AG04449 (cell line): ENCODE measurements around the gene ITGB3BP.
"Not testable (repeated sequence)": the region's sequence is repeated elsewhere in the genome, so short reads cannot be mapped to it uniquely, and the experiment has no call there.

Experiments used
- CTCF ChIA-PET: fragments of 350-600 bp; formaldehyde crosslinking; extraction: SDS; loops from one replicate; lab custom pipeline; 2021; ENCODE audit warnings: antibody characterized with exemption; lab: Yijun Ruan, JAX
- POLR2A ChIA-PET: fragments of 400-600, 350-600 bp; formaldehyde crosslinking; extraction: SDS; loops from one replicate; lab custom pipeline; 2020; ENCODE audit warnings: antibody characterized with exemption, inconsistent platforms; lab: Yijun Ruan, JAX
- DNase-seq: peaks from one replicate; pipeline ENCODE4 v3.0.0-alpha.2; 2010; ENCODE audit warnings: low read depth, low spot score
- H3K4me3 ChIP-seq: 2 replicates; pipeline ENCODE4 v1.5.1; 2011; ENCODE audit warnings: low read depth, mild to moderate bottlenecking, control low read depth, low read length
- TF ChIP-seq, protein P1 (sequence below): IDR thresholded peaks from one replicate; pipeline ENCODE4 v1.5.1; 2011; ENCODE audit warnings: mild to moderate bottlenecking, moderate library complexity, low read length, control low read depth, inconsistent platforms; ENCODE audit not compliant: insufficient read depth; ENCODE audit errors: missing control alignments

ITGB3BP gene

DNA sequence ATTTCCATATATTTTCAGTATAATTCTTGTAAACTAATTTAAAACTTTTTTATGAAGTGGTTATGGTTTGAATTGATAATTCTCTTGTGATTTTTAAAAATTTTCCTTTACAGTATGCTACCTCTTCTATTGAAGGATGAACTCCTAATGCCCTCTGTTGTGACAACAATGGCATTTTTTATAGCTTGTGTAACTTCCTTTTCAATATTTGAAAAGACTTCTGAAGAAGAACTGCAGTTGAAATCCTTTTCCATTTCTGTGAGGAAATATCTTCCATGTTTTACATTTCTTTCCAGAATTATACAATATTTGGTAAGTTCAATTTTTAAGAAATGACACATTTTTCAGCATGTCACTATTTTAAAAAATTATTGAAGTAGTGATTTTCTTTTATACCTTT, 94.2 kb downstream of the ITGB3BP start:
- TF ChIP-seq, protein P1, sequence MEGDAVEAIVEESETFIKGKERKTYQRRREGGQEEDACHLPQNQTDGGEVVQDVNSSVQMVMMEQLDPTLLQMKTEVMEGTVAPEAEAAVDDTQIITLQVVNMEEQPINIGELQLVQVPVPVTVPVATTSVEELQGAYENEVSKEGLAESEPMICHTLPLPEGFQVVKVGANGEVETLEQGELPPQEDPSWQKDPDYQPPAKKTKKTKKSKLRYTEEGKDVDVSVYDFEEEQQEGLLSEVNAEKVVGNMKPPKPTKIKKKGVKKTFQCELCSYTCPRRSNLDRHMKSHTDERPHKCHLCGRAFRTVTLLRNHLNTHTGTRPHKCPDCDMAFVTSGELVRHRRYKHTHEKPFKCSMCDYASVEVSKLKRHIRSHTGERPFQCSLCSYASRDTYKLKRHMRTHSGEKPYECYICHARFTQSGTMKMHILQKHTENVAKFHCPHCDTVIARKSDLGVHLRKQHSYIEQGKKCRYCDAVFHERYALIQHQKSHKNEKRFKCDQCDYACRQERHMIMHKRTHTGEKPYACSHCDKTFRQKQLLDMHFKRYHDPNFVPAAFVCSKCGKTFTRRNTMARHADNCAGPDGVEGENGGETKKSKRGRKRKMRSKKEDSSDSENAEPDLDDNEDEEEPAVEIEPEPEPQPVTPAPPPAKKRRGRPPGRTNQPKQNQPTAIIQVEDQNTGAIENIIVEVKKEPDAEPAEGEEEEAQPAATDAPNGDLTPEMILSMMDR = no peak
- H3K4me3 ChIP-seq = no peak overlapping the region
- CTCF ChIA-PET = no interaction called here
- POLR2A ChIA-PET = no interaction called here
- DNase-seq = no peak

DNA sequence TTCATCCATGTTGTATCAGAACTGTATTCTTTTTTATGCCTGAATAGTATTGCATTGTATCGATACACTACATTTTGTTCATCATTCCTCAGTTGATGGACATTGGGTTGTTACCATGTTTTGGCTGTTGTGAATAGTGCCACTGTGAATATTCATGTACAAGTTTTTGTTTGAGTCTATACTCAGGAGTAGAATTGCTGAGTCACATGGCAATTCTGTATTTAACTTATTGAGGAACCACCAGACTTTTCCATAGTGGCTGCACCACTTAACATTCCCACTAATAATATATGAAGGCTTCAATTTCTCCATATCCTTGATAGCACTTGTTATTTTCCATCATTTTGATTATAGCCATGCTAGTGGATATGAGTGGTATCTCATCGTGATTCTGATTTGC, 99.4 kb downstream of the ITGB3BP start:
- POLR2A ChIA-PET = no interaction called here
- no peak overlapping the region for H3K4me3 ChIP-seq
- no peak for DNase-seq
- TF ChIP-seq, protein P1 = no peak
- CTCF ChIA-PET = no interaction called here

DNA sequence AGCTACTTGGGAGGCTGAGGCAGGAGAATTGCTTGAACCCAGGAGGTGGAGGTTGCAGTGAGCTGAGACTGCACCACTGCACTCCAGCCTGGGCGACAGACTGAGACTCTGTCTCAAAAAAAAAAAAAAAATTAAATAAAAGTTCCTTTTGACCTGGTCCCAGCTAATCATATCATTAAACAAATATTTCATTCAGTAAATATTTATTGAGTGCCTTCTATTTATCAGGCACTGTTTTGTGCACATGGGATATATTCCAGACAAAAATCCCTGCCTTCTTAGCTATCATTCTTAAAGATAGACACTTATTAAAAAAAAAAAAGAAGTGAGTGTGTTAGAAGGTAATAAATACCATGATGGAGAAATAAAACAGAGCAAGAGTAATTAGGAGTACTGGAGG, 102.3 kb downstream of the ITGB3BP start:
- DNase-seq, H3K4me3 ChIP-seq, POLR2A ChIA-PET: not testable (repeated sequence)
- CTCF ChIA-PET = interaction anchor here (1.9 kb wide), 1 partner anchor 22 kb away, joined by 5 read pairs; no protein-coding TSS in a partner anchor

DNA sequence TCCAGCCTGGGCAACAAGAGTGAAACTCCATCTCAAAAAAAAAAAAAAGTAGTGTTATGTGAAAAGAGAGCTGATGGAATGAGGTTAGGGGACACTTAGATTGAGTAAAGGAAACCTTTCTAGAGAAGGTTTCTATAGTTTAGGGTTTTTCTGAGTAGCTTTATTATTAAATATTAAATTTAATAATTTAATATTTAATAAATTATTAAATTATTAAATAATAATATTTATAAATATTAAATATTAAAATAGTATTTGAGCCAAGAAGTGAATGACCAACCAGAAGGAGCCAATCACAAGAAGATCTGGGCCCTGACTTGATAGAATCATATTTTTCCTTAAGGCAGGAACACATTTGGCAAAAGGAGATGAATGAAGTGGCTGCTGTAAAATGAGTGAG, 104.9 kb downstream of the ITGB3BP start:
- POLR2A ChIA-PET = no interaction called here
- no peak for DNase-seq
- CTCF ChIA-PET = no interaction called here
- TF ChIP-seq, protein P1 = no peak
- H3K4me3 ChIP-seq = no peak overlapping the region

DNA sequence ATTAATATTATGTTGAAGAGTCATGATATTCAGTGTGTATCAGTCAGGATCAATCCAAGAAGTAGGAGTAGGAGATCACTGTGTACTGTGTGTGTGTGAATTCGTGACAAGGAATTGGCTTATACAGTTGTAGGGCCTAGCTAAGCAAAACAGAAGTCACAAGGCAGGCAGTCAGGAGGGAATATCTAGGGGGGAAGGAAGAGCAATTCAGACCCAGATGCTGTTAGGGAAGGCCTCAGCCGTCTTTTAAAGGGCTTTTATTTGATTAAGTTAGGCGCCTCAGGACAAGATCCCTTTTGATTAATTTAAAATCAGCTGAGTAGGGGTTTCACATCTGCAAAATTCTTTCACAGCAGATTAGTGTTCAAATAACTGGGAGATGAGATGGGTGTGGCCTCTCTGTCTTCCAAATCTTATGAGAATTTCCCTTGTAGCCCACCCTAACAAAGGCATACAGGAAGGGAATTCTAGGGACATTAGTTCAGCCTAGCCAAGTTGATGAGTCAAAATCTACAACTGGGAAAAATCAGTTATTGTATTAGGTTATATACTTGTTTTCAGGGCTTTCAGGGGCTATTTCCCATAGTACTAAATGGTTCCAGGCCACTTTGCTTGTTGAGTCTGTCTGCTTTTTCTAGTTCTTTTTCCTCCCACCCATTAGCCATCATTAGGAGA, 108.2 kb downstream of the ITGB3BP start:
- no peak for DNase-seq
- POLR2A ChIA-PET = no interaction called here
- H3K4me3 ChIP-seq = no peak overlapping the region
- CTCF ChIA-PET = no interaction called here
- TF ChIP-seq, protein P1 = no peak

DNA sequence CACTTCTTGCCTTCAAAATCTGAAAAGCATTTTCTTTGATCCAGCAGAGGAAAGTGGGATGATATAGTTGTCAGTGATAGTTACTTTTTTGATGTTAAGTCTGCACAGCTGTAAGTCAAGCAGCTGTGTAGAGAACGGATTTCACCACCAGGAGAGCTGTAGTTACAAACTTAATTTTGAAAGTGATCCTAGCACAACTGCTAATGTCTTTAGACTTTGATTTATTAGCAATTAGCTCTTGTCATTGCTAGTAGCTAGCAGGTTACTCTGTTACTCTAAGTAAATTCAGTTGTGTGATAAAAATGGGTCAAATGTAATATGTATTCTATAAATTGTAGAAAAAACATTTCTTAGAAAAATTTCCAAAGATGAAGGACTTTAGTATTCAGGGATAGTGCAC, 109.6 kb downstream of the ITGB3BP start:
- H3K4me3 ChIP-seq = no peak overlapping the region
- ChIA-PET CTCF (interaction anchor here (1.5 kb wide), 1 partner anchor 9 kb away, joined by 3 read pairs; no protein-coding TSS in a partner anchor), POLR2A (no interaction called here)
- TF ChIP-seq, protein P1 = no peak
- no peak for DNase-seq

DNA sequence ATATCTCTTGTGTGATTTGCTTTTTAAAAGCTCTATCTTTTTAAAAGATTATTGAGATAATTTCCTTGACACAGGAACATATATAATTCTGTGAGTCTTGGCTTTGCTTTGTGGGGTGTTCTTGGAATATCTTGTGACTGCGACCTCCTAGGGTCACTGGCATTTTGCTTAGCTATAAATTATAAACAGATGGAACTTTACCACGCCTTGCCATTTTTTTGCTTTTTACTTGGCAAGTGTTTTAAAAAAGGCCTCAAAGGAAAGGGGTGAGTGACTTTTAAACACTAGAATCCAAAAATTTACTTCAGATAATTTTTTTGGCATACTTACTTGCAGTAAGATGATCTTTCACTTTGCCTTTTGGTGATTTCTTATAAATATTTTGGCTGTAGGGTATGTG, 112.0 kb downstream of the ITGB3BP start:
- no peak for DNase-seq
- ChIA-PET POLR2A (no interaction called here), CTCF (interaction anchor here (0.7 kb wide), 1 partner anchor 23 kb away, joined by 3 read pairs; no protein-coding TSS in a partner anchor)
- TF ChIP-seq, protein P1 = no peak
- no peak overlapping the region for H3K4me3 ChIP-seq
